HG03457 (cell line): ENCODE measurements around the gene AMER2.

Experiments
- ATAC-seq: cut with Tn5 transposase; IDR thresholded peaks from one replicate; pipeline ENCODE4 v1.9.1; 2021; ENCODE audit warnings: moderate number of reproducible peaks; ENCODE audit not compliant: unreplicated experiment

AMER2 gene, protein sequence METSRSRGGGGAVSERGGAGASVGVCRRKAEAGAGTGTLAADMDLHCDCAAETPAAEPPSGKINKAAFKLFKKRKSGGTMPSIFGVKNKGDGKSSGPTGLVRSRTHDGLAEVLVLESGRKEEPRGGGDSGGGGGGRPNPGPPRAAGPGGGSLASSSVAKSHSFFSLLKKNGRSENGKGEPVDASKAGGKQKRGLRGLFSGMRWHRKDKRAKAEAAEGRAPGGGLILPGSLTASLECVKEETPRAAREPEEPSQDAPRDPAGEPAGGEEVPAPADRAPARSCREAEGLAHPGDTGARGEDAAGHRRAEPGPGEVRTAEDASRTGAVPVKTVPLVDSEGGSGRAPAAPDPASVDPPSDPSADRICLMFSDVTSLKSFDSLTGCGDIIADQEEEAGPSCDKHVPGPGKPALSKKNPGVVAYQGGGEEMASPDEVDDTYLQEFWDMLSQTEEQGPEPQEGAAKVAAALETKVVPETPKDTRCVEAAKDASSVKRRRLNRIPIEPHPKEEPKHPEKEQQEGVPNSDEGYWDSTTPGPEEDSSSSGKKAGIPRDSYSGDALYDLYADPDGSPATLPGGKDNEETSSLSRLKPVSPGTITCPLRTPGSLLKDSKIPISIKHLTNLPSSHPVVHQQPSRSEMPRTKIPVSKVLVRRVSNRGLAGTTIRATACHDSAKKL

DNA sequence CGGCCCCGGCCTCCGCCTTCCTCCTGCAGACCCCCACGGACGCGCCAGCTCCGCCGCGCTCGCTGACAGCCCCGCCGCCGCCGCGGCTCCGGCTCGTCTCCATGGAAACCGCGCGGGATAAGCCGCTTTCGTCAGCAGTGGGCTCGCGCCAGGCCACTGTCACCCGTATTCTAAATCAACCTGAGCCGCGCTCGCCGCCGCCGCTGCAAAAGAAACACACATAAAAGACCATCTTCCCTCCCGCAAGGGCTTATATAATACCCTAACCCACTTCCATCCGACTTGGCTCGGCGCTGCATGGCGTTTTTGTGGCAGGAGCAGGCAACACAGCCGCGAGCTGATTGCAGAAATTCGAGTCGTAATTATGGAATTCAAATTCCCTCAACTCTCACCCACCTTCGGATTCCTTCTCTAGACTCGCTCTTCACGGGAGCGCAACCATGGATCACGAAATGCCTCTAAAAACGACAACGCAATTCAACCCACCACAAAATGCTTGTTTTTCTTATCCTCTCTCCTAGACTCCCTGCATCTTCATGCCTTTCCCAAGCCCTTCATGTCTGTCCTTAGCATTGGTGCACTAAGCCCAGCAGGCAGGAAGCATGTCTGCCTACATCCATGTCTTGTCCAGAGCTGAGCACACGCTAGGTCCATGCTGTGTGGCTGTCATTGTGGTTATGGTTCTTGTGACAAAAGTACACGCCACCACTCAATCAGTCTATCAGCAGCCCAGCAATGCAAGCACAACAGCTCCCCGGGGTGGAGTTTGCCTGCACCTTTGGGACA lies at the start of gene AMER2:
AMER2 (minus strand) TSS at position 772 of the 786 bp plus-strand sequence; CDS start at position 103, 669 bp downstream.
- no peak for ATAC-seq

DNA sequence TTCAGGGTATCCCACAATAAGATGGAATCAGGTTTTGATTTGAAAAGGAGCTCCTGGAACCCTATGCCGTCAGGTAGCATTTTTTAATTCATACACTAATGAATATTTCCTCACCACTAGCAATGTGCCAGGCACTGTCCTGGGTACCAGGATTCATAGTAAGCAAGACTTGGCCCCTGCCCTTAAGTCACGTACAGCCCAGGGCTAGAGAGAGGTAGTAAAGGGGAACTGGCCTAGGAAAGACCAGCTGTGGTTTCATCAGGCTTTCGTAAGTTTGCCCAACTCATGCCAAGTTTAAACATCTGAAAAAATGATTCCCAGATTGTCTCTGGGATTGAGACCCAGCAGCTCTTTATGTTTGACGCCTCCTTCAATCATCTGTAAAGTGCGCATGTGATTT lies 45.9 kb upstream of the AMER2 start:
- ATAC-seq: no peak

DNA sequence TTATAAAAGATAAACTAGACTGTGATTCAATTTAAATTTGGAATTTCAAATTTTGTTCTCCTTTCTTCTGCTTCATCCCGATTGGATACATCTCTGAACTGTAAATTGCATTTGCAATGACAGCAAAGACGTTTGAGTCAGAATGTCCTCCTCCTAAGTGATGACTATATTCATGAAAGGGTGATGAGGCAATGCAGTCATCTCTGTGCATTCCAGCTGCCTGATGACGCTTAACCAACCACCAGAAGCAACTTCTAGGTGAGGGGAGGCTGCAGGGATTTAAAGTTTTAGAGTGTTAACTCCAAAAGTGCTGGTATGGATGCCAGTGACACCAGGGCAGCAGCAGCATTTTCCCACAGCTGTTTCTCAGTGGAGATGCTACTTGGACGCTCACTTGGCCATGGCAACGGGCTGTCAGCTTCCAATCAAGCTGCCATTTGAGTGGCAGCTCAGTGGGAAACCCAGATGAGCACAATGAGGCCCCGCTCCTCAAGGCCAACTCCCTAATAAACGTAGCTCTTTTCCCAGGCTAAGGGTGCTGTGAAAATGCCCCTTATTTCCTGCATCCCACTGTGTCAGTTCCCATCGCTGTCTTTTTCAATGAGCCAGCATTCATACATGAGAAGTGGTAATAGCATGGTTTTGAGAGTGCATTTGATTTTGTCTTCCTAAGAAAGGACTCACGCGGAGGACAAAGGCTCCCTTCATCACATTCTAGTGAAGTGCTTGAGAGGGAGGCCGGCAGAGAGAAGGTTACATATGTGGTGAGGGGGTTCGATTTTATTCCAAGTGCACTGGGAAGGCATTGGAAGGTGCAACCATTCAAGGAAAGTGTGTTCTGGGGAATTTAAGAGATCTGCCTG lies 45.2 kb upstream of the AMER2 start:
- no peak for ATAC-seq

DNA sequence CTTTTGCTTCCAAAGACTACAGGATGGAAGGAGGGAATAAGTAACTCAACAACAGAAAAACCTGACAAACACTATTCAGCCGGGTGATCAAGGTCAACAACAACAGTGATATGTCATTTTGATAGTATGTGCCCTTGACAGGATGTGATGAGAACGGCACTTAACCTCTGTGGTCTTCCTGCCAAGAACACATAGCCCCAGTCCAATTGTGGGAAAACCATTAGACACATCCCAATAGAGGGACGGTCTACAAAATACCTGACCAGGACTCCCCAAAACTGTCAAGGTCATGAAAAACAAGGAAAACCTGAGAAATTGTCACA lies 43.1 kb upstream of the AMER2 start:
- no peak for ATAC-seq

DNA sequence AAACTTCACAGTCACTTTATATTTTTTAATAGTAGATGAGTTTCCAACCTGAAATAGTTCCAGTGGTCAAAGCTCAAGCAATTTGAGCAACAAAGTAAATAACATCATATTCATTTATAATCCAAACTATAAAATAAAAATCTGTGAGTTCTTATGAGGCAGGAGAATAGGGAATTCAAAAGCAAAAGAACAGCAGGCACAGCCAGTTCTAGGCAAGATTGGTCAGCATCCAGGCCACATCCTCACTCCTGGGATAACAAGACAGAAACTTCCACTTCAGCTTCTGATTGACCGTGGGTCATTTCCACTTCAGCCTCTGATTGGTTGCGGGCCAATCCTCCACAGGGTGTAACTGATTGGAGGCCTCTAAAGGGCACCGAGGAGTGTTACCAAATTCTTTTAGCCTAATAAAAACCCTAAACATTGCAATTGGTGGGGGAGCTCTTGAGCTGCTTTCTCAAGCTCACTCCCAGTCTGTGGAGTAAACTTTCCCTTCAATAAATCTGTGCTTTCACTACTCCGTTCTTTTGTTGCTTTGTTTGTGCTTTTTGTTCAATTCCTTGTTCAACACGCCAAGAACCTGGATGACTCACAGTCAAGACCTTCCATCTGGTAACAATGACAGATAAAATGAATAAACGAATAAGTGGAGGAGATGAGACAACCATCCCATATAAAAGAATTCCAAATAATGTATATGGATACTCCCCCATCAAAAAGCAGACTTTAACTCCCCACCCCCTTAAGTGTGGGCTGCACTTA lies 42.6 kb upstream of the AMER2 start:
- no peak for ATAC-seq

DNA sequence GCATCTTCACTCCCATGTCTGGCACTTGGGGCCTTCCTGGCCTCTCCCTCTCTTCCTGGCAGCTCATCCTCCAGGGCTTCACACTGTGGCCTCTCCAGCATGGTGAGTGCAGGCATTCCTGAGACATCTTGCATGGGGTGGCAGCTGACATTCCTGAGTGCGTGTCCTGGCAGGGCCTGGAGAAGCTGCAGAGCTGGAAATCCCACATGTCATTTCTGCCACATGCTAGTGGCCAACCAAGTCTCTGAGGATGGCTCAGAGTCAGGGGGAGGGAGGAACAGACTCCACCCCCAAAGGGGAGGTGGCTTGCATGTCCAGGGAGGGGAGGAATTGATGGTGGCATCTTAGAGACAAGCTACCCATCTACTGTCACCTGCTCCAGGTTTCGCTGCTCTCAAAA lies 41.6 kb upstream of the AMER2 start:
- no peak for ATAC-seq

DNA sequence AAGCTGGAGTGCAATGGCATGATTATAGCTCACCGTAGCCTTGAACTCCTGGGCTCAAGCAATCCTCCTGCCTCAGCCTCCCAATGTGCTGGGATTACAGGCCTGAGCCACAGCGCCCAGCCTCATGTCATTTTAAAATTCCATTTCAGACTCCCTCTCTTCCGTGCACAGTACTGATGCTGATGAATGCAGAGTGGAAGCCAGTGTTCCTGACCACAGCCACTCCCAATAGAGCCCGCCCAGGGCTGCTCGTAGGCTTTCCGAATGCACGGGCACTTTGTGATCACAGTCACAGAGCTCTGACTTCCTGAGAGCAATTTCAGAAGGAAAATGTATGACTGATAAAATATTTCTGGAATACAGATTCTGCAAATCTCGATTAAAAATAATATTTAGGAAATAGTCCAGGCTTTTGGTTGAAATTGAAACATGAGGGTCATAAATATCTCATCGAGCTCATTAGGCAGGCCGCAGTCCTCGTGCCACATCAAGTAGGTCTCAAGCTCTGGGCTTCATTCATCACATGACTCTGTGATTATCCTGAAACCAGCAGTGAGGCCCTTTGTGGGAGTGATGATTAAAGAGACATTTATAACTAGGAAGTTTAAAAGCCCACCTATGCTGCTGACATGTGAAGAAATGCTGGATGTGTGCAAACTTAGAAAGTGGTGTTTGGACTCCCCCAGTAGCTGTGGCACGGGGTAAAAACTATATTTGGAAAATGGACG lies 38.9 kb upstream of the AMER2 start:
- no peak for ATAC-seq

DNA sequence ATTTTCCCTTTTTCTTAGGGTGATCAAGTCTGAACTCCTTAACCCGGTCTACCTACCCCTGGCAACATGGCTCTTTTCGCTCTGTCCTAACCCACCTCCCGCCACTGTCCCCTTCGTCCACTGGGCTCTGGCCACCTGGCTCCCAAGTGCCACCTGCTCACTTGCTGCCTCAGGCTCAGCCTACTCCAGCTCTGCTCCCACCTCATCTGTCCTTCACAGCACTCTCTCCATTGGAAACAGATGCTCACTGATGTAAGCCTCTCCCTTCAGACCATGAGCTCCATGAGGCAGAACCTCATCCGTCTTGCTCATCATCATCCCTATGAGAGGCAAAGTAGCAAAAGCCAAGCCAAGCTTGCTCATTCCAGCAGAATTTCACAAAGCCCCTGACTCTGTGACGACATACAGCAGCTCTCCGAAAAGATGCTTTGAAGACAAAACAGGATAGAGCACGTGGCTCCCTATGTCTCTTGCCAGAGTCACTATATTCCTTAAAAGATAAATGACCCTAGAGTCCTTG lies 35.3 kb upstream of the AMER2 start:
- ATAC-seq: no peak

DNA sequence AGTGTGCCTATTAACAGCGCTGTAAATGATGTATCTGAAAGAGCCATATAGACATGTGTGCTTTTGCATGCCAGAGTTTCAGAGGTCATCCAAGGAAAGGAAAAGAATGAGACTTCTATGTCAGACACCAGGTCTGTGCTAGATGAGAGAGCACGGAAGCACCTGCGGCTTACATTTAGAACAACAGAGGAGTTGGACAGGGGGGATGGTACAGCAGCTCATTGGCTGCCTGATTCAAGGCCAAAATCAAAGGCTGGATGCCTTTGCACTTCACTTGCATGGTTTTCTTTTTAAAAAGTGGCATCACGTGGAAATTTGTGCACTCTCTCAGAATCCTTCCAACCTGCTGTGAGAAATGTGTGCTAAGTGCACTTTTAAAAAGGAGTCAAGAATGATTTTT lies 32.8 kb upstream of the AMER2 start:
- ATAC-seq: no peak

DNA sequence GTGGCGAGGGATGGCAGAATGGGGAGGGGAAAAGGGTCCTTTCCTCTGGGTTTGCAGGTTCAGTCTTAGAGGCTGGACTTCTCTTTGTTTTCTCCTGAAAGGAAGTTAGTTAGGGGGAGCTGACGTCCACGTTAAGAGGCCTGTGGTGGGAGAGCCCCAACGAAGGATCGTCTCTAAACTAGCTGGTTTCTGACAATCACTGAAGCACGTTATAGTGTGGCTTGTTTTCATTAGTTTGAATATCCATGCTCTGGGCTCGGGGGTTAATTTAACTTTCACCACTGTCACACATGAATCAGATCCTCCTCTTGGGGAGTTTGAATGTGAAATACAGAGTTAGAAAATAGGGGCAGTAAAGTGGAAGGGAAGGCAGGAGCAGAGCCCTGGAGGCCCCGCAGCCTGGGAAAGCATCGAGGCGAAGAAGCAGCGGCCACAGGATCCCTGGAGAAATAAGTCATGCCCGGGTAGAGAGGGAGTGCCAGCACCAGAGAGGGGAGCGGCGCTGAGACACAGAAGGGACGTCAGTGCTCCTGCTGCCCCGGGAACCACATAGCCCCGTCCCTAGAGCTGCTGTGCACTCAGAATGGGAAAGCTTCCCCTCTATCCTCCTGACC lies 31.1 kb upstream of the AMER2 start:
- ATAC-seq: no peak

DNA sequence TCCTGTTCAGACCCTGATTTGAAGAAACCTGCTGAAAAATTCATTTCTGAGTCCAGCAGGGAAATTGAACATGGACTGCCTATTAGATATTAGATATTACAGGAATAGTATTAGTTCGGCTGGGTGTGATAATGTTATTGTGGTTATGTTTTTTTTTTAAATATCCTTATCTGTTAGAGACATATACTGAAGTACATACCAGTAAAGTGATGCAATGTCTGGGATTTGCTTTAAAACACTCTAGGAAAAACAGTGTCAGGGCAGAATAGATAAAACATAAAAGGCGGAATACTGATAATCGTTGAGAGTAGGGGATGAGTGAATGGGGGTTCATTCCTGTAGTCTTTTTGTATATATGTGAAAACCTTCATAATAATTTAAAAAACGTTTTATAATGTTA lies 28.7 kb upstream of the AMER2 start:
- no peak for ATAC-seq

DNA sequence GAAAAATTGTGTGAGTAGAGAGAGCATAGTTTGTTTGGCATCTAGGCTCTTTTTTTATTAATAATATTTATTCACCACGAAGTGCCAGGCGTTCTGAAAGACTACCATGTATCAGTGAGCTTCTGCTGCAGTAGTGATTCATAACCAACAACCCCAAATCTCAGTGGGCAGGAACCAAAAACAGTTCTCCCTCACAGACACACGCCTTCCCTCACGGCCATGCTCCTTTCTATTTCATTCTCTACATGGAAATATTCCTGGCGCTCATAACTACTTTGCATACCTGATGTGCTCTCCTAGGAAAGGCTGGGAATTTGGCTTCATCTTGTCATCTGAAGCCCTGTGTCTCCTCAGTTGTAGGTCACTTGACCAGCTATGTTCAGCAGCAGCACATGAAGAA lies 26.6 kb upstream of the AMER2 start:
- ATAC-seq: no peak

DNA sequence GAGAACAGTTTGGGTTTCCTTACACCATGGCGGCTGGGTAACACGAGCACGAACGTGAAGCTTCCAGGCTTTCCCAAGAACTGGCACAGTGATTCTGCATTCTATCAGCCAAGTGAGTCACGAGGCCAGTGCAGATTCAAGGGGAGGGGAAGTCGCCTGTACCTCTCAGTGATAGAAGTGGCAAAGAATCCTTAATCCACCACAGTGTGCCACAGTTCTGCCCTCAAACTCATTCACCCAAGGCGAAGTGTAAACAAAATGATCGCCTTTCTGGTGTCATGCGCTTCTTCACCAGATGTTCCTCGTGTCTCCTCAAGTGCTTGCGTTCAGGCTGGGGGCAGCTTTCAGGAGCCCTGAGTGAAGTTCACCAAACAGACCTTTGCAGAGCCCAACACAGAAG lies 24.9 kb upstream of the AMER2 start:
- no peak for ATAC-seq

DNA sequence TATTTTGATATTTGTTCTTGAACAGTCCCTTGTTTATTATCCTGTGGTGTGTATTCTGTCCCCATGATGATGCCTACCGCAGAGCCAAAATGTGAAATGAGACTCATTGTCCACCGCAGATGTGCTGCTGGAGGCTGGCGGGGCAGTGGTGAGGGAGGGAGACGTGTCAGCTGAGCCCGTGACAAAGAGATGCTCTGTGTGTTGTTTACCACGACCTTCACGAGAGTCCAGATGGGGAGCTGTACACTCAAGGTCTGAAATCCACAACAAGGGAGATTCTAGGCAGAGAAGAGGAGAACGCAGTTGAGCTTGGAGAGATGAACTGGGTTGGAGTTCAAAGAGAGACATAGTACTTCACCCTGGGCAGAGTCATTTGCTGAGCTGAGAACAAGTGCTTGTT lies 20.8 kb upstream of the AMER2 start:
- no peak for ATAC-seq

DNA sequence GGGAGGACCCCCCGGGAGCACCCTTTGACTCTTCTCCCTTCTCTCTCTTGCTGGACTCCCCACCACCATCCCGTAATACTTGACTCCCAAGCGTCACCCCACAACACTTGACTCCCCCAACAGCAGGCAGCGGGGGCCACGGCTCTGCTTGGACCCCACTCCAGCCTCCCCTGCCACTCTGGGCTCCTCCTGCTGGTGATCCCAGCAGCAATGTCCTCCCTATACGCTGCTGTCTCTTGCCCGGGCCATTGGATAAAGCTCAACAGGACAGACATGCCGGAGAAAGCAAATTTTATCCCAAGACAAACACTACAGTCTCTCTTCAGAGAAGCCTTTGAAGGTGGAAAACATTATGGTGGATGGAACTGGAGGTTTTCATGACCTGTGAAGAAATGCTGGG lies 20.4 kb upstream of the AMER2 start:
- no peak for ATAC-seq

DNA sequence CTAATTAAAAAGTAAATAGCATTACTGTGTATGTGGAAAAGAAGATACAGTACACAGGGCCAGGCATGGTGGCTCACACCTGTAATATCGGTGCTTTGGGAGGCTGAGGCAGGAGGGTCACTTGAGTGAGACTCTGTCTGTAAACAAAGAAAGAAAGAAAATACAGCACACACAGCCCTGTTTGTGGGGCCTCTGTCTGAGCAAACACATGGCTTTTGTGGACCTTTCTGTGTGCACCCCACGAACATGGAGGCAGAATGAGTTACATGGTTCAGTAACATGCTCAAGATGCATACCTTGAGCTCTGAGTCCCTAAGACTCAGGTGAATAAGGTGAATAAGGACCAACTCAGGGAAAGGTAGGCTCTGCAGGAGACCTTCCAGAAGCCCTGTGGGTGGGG lies 20.0 kb upstream of the AMER2 start:
- ATAC-seq: no peak

DNA sequence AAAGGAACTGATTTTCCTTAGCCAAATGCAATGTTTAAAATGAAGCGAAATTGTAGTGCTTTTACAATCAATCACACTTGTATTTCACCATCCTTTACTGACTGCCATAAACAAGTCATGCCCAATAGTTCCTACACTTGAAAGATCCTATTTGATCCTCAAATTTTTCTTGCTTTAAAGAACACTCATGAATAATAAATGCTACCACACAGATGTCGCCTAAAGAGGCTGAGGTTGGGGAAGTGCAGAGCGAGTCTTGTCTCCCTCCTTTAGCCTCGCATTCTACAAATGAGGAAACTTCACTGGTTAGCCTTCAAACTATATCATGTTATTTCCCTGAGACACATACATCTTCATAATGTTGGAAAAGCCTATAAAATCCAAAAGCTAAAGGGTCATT lies 18.7 kb upstream of the AMER2 start:
- ATAC-seq: no peak

DNA sequence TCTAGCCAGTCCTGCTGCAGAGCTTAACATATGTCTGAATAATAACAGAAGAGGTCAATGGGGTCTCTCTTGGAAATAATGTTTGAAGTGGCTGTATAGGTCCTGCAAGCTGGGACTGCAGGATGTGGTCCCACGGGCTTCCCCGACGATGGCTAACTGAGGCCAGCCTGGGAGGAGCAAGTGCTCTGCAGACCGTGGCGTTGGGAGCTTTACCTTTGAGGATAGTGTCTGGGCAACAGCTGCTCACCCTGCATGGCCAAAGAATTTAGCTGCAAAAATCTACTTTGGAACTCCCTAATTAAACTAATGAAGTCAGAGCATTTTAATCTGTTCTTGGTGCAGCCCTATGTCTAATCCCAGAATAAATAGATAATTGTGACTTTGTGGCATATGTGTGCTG lies 18.2 kb upstream of the AMER2 start:
- ATAC-seq: no peak

DNA sequence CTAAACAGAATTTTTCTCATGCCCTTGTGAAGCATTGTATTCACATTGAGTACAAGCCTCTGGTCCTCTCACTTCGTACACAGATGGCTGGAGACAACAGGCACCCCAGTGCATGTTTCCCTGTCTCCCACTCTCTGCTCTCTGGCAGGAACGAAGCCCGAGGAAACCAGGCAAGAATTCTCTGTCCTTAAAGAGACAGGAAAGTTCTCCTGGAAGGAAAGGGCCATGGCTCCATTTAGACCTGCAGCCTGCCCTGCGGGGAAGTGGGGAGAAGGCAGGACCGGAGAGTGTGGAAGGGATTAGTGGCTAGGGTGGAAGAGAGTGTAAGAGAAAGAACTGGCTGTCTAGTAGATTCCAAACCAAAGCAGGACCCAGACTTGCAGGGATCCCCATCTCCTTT lies 15.5 kb upstream of the AMER2 start:
- ATAC-seq: no peak
